ENCODE results near the gene KCMF1.
A peak's percentile ranks its signal among the peaks of the same experiment; 100 is the strongest.
"Not testable (repeated sequence)": the region's sequence is repeated elsewhere in the genome, so short reads cannot be mapped to it uniquely, and the experiment has no call there.

Gene KCMF1

GRCh38 chr2:84942964-84943421 is 28.0 kb upstream of the KCMF1 start:
- H3K4me3 ChIP-seq (ENCODE audit: low read length): no peak overlapping the region
- TF ChIP-seq CTCF (IDR thresholded peaks at IDR 0.05; ENCODE audit: insufficient read depth, low read depth, low read length, missing control alignments): no peak
- DNase-seq (ENCODE audit: low read depth): peak; percentile 71

GRCh38 chr2:84944295-84944909 is 26.6 kb upstream of the KCMF1 start:
- DNase-seq (ENCODE audit: low read depth): no peak
- H3K4me3 ChIP-seq (ENCODE audit: low read length): no peak overlapping the region
- no peak for TF ChIP-seq CTCF (IDR thresholded peaks at IDR 0.05; ENCODE audit: insufficient read depth, low read depth, low read length, missing control alignments)

- DNase-seq (ENCODE audit: low read depth); H3K4me3 ChIP-seq (ENCODE audit: low read length): not testable (repeated sequence)
These were observed 25.1 kb upstream of the KCMF1 start for GRCh38 chr2:84945838-84946203.

DNA sequence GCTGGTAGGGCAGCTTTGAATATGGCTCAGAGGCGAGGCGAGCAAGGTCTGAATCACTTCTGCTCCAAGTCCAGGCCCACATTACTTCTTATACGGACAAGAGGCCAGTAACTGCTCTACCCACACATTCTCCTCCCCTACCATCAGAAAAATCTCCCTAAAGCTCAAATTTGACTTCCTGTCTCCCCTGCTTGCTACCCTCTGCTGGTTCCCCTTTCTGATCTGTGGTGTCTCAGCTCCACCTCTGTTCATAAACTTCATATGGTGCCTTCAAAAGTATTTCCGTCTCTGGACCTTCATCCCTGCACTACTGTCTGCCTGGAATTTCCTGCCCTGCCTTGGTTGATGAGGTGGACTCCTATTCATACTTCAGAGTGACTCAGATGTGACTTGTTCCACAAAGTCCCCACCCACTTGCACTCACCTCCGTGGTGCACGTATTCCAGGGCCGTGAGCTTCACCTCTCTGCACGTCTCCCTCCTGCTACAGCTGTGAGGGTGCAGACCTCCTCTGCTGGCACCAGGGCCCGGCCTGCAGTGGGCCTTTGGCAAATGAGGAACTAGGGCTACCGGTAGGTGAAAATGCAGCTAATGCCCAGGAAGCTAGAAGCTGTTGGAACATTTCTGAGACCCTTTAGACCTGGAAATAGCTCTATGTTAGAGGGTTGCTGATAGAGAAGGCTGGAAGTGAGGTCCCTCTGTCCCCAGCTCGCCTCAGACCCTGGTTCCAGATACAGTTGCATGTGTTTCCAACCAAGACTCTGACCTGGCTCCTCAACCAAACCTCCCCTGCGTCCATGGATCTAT is 24.6 kb upstream of the KCMF1 start:
- TF ChIP-seq CTCF (IDR thresholded peaks at IDR 0.05; ENCODE audit: insufficient read depth, low read depth, low read length, missing control alignments): no peak
- peak; percentile 98 for DNase-seq (ENCODE audit: low read depth)
- H3K4me3 ChIP-seq (ENCODE audit: low read length): peak overlapping the region; percentile 28

DNA sequence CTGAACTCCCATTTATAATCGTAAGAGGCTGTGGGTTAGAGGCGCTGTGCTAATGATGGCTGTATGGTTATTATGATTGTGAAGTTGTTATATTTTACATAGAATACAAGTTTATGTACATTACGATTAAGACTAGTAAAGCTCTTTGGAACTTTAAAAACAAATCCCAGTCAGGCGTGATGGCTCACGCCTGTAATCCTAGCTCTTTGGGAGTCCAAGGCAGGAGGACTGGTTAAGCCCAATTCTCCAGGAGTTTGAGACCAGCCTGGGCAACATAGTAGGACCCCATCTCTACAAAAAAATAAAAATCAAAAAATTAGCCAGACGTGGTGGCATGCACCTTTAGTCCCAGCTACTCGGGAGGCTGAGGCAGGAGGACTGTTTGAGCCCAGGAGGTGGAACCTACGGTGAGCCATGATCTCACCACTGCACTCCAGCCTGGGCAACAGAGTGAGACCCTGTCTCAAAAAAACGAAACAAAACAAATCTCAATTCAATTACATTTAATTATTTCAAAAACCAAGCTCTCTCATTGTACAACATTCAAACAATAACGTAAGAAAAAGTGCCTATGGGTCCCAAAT is 23.9 kb upstream of the KCMF1 start:
- peak overlapping the region; percentile 28 for H3K4me3 ChIP-seq (ENCODE audit: low read length)
- TF ChIP-seq CTCF (IDR thresholded peaks at IDR 0.05; ENCODE audit: insufficient read depth, low read depth, low read length, missing control alignments): no peak
- no peak for DNase-seq (ENCODE audit: low read depth)

GRCh38 chr2:84953535-84953934 is 17.4 kb upstream of the KCMF1 start:
- no peak for TF ChIP-seq CTCF (IDR thresholded peaks at IDR 0.05; ENCODE audit: insufficient read depth, low read depth, low read length, missing control alignments)
- DNase-seq (ENCODE audit: low read depth): no peak

DNA sequence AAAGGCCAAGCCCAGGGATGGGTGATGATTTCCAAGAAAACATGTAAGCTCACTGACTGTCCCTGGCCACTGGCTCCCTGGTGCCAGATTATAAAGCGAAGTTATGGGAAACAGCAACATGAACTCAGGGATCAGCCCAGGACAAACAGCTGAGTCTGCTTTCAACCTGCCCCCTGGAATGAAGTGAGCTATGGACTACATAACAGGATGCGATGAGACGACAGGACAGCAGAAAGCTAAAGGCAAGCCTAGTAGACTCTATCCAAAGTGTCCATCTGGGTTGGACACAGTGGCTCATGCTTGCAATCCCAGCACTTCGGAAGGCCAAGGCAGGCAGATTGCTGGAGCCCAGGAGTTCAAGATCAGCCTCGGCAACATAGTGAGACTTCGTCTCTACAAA is 16.6 kb upstream of the KCMF1 start:
- no peak overlapping the region for H3K4me3 ChIP-seq (ENCODE audit: low read length)
- DNase-seq (ENCODE audit: low read depth): no peak
- TF ChIP-seq CTCF (IDR thresholded peaks at IDR 0.05; ENCODE audit: insufficient read depth, low read depth, low read length, missing control alignments): no peak

More at GRCh38 chr2:84953535-84953934, 17.4 kb upstream of the KCMF1 start:
- H3K4me3 ChIP-seq (ENCODE audit: low read length): no peak overlapping the region
